ENCODE results near the gene BDKRB1. TPM values are rescaled to one million over a fixed set of nuclear protein-coding genes. Genes with fewer than 3 reads are reported as not detected.

The BDKRB1 gene
- total RNA-seq, 1 donor from 2014 or later, result not detected

GRCh38 chr14:96257056-96257455 lies 1.0 kb downstream of the BDKRB1 start:
- Mint-ChIP-seq H3K4me3 (ENCODE audit: unreplicated experiment) (no peak overlapping the region), H3K36me3 (ENCODE audit: low read depth, unreplicated experiment) (no peaks in the 10 kb centered on the region), H3K27ac (ENCODE audit: unreplicated experiment) (no peak overlapping the region), H3K27me3 (ENCODE audit: unreplicated experiment) (peaks cover 12% of the 10 kb centered on the region), H3K4me1 (ENCODE audit: unreplicated experiment) (no peaks in the 10 kb centered on the region), H3K9me3 (ENCODE audit: unreplicated experiment) (no peaks in the 10 kb centered on the region)
- no peak for TF ChIP-seq CTCF (IDR thresholded peaks at IDR 0.05; ENCODE audit: unreplicated experiment)
- DNase-seq (ENCODE audit: low spot score), result no peak

GRCh38 chr14:96257900-96258299 lies 1.9 kb downstream of the BDKRB1 start:
- Mint-ChIP-seq H3K27ac (ENCODE audit: unreplicated experiment) (no peak overlapping the region), H3K4me3 (ENCODE audit: unreplicated experiment) (no peak overlapping the region), H3K9me3 (ENCODE audit: unreplicated experiment) (no peaks in the 10 kb centered on the region), H3K27me3 (ENCODE audit: unreplicated experiment) (peaks cover 10% of the 10 kb centered on the region), H3K4me1 (ENCODE audit: unreplicated experiment) (no peaks in the 10 kb centered on the region), H3K36me3 (ENCODE audit: low read depth, unreplicated experiment) (no peaks in the 10 kb centered on the region)
- DNase-seq (ENCODE audit: low spot score), result no peak
- no peak for TF ChIP-seq CTCF (IDR thresholded peaks at IDR 0.05; ENCODE audit: unreplicated experiment)

- H3K4me1 Mint-ChIP-seq (ENCODE audit: unreplicated experiment), result no peaks in the 10 kb centered on the region
- H3K4me3 Mint-ChIP-seq (ENCODE audit: unreplicated experiment), result no peak overlapping the region
- H3K27ac Mint-ChIP-seq (ENCODE audit: unreplicated experiment), result no peak overlapping the region
- no peaks in the 10 kb centered on the region for H3K36me3 Mint-ChIP-seq (ENCODE audit: low read depth, unreplicated experiment)
- H3K27me3 Mint-ChIP-seq (ENCODE audit: unreplicated experiment), result peaks cover 2% of the 10 kb centered on the region
- DNase-seq (ENCODE audit: low spot score), result no peak
- H3K9me3 Mint-ChIP-seq (ENCODE audit: unreplicated experiment), result no peaks in the 10 kb centered on the region
- no peak for TF ChIP-seq CTCF (IDR thresholded peaks at IDR 0.05; ENCODE audit: unreplicated experiment)
Measured at GRCh38 chr14:96260341-96260821, 4.4 kb downstream of the BDKRB1 start.

- H3K27ac Mint-ChIP-seq (ENCODE audit: unreplicated experiment), result no peak overlapping the region
- no peaks in the 10 kb centered on the region for H3K36me3 Mint-ChIP-seq (ENCODE audit: low read depth, unreplicated experiment)
- H3K4me3 Mint-ChIP-seq (ENCODE audit: unreplicated experiment), result no peak overlapping the region
- peaks cover 2% of the 10 kb centered on the region for H3K27me3 Mint-ChIP-seq (ENCODE audit: unreplicated experiment)
- H3K4me1 Mint-ChIP-seq (ENCODE audit: unreplicated experiment), result no peaks in the 10 kb centered on the region
- DNase-seq (ENCODE audit: low spot score), result no peak
- no peak for TF ChIP-seq CTCF (IDR thresholded peaks at IDR 0.05; ENCODE audit: unreplicated experiment)
- no peaks in the 10 kb centered on the region for H3K9me3 Mint-ChIP-seq (ENCODE audit: unreplicated experiment)
Measured at GRCh38 chr14:96261053-96261452, 5.0 kb downstream of the BDKRB1 start.

- Mint-ChIP-seq H3K4me1 (ENCODE audit: unreplicated experiment) (no peaks in the 10 kb centered on the region), H3K27ac (ENCODE audit: unreplicated experiment) (no peak overlapping the region), H3K27me3 (ENCODE audit: unreplicated experiment) (peaks cover 5% of the 10 kb centered on the region), H3K4me3 (ENCODE audit: unreplicated experiment) (no peak overlapping the region), H3K9me3 (ENCODE audit: unreplicated experiment) (no peaks in the 10 kb centered on the region), H3K36me3 (ENCODE audit: low read depth, unreplicated experiment) (no peaks in the 10 kb centered on the region)
- DNase-seq (ENCODE audit: low spot score), result no peak
- no peak for TF ChIP-seq CTCF (IDR thresholded peaks at IDR 0.05; ENCODE audit: unreplicated experiment)
Measured at GRCh38 chr14:96261772-96262655, 6.0 kb downstream of the BDKRB1 start.
